Keratinocyte (primary cell): ENCODE results near the gene TSFM.

ENCODE experiments used
- CTCF ChIP-seq, 3 experiments: IDR thresholded peaks in 1 of 3; conservative IDR thresholded peaks in 1 of 3; optimal IDR thresholded peaks in 1 of 3; 2 replicates in 2 of 3; 3 replicates in 1 of 3; pipeline versions ENCODE3 to v1.5.1; 2011; ENCODE audit warnings: low read length in 3 of 3, mild to moderate bottlenecking in 3 of 3, moderate library complexity in 2 of 3, control low read depth in 1 of 3, inconsistent platforms in 1 of 3; ENCODE audit not compliant: insufficient read depth in 2 of 3; ENCODE audit errors: extremely low read depth in 1 of 3
- EZH2 ChIP-seq: IDR thresholded peaks from one replicate; pipeline ENCODE4 v1.6.1; 2012; ENCODE audit warnings: inconsistent platforms, mild to moderate bottlenecking, low read length, moderate library complexity

GRCh38 chr12:57806677-57807076 is 24.1 kb downstream of the TSFM start:
- TF ChIP-seq CTCF (optimal IDR thresholded peaks at IDR 0.05 in 1 of 3, IDR thresholded peaks at IDR 0.05 in 1 of 3, conservative IDR thresholded peaks at IDR 0.05 in 1 of 3; ENCODE audit: extremely low read depth in 1 of 3, insufficient read depth in 2 of 3, low read length in 3 of 3) (no peak), EZH2 (no peak)
